MM.1S (cell line): ENCODE data around the gene ZNF609.

Experiments used
- DNase-seq: peaks from one replicate; pipeline ENCODE4 v3.0.0-alpha.2; 2015
- H2AFZ ChIP-seq: fragments of 300-600 bp; sonication (generic); 2 replicates; pipeline ENCODE4 v1.6.0; 2016; ENCODE audit warnings: antibody characterized with exemption, low read length
- H3F3A ChIP-seq: fragments of 300-600 bp; sonication (generic); 2 replicates; pipeline ENCODE4 v1.6.1; 2016; ENCODE audit warnings: mild to moderate bottlenecking, antibody characterized with exemption, low read length, moderate library complexity, mixed read lengths; ENCODE audit not compliant: insufficient read depth
- H3K27ac ChIP-seq: fragments of 300-600 bp; sonication (generic); 2 replicates; pipeline ENCODE4 v1.5.1; 2016; ENCODE audit warnings: mild to moderate bottlenecking, low read length
- H3K27me3 ChIP-seq: fragments of 300-600 bp; sonication (generic); replicated peaks from 2 replicates; pipeline ENCODE4 v1.6.0; 2016; ENCODE audit warnings: low read length; ENCODE audit not compliant: insufficient read depth
- H3K36me3 ChIP-seq: fragments of 300-600 bp; sonication (generic); replicated peaks from 2 replicates; pipeline ENCODE4 v1.6.1; 2016; ENCODE audit warnings: mild to moderate bottlenecking, low read length, mixed read lengths; ENCODE audit not compliant: insufficient read depth
- H3K4me1 ChIP-seq: fragments of 300-600 bp; sonication (generic); 2 replicates; pipeline ENCODE4 v1.6.1; 2016; ENCODE audit warnings: low read length, mixed read lengths
- H3K4me2 ChIP-seq: fragments of 300-600 bp; sonication (generic); 2 replicates; pipeline ENCODE4 v1.6.0; 2016; ENCODE audit warnings: low read depth, low read length
- H3K4me3 ChIP-seq: fragments of 300-600 bp; sonication (generic); 2 replicates; pipeline ENCODE4 v1.5.1; 2016; ENCODE audit warnings: low read length, mixed read lengths
- H3K79me2 ChIP-seq: fragments of 300-600 bp; sonication (generic); 2 replicates; pipeline ENCODE4 v1.6.1; 2016; ENCODE audit warnings: mixed run types, low read length, mixed read lengths
- H3K9ac ChIP-seq: fragments of 300-600 bp; sonication (generic); 2 replicates; pipeline ENCODE4 v1.6.1; 2016; ENCODE audit warnings: low read length, mixed read lengths
- H3K9me2 ChIP-seq: fragments of 300-600 bp; sonication (generic); replicated peaks from 2 replicates; pipeline ENCODE4 v1.6.1; 2016; ENCODE audit warnings: mild to moderate bottlenecking, low read length, mixed read lengths; ENCODE audit not compliant: insufficient read depth
- H3K9me3 ChIP-seq: fragments of 300-600 bp; sonication (generic); replicated peaks from 2 replicates; pipeline ENCODE4 v1.6.1; 2016; ENCODE audit warnings: mild to moderate bottlenecking, low read length, mixed read lengths; ENCODE audit not compliant: insufficient read depth
- H4K20me1 ChIP-seq: fragments of 300-600 bp; sonication (generic); 2 replicates; pipeline ENCODE4 v1.6.1; 2016; ENCODE audit warnings: mild to moderate bottlenecking, low read length, moderate library complexity, mixed read lengths; ENCODE audit not compliant: insufficient read depth
- CTCF ChIP-seq: fragments of 300-600 bp; sonication (generic); IDR thresholded peaks from 2 replicates; pipeline ENCODE4 v1.5.1; 2016; ENCODE audit warnings: antibody characterized with exemption, low read length, mixed read lengths
- EZH2 ChIP-seq: fragments of 300-600 bp; sonication (generic); optimal IDR thresholded peaks from 2 replicates; pipeline ENCODE3; 2017; ENCODE audit warnings: low read depth, mild to moderate bottlenecking, antibody characterized with exemption, low read length, mixed read lengths
- EZH2phosphoT487 ChIP-seq: fragments of 300-600 bp; sonication (generic); IDR thresholded peaks from 2 replicates; pipeline ENCODE4 v1.6.1; 2018; ENCODE audit warnings: antibody characterized with exemption, low read length

The ZNF609 gene

GRCh38 chr15:64706011-64706911, 245.9 kb downstream of the ZNF609 start:
- Histone ChIP-seq H2AFZ (no peak overlapping the region), H3K27me3 (no peaks in the 10 kb centered on the region), H4K20me1 (no peaks in the 10 kb centered on the region), H3K4me2 (no peak overlapping the region), H3K9me3 (no peaks in the 10 kb centered on the region), H3K4me1 (peaks cover 15% of the 10 kb centered on the region), H3K27ac (no peak overlapping the region), H3F3A (peaks cover 4% of the 10 kb centered on the region; the same call in 1 of the 2 replicates), H3K4me3 (no peak overlapping the region), H3K9me2 (no peaks in the 10 kb centered on the region), H3K9ac (no peak overlapping the region), H3K36me3 (no peaks in the 10 kb centered on the region), H3K79me2 (peaks cover 17% of the 10 kb centered on the region)
- TF ChIP-seq EZH2phosphoT487 (no peak), CTCF (no peak), EZH2 (no peak)
- no peak for DNase-seq

- H3K79me2 ChIP-seq: no peaks in the 10 kb centered on the region
- H3K9me3 ChIP-seq: no peaks in the 10 kb centered on the region
- H3K27ac ChIP-seq: no peak overlapping the region
- H3K36me3 ChIP-seq: no peaks in the 10 kb centered on the region
- no peak overlapping the region for H2AFZ ChIP-seq
- TF ChIP-seq CTCF (no peak), EZH2phosphoT487 (no peak), EZH2 (no peak)
- no peaks in the 10 kb centered on the region for H3K4me1 ChIP-seq
- no peaks in the 10 kb centered on the region for H3K27me3 ChIP-seq
- H3F3A ChIP-seq: no peaks in the 10 kb centered on the region
- no peak overlapping the region for H3K4me2 ChIP-seq
- H3K4me3 ChIP-seq: no peak overlapping the region
- H4K20me1 ChIP-seq: no peaks in the 10 kb centered on the region
- no peak for DNase-seq
- no peak overlapping the region for H3K9ac ChIP-seq
- H3K9me2 ChIP-seq: no peaks in the 10 kb centered on the region
Observed at GRCh38 chr15:64710676-64711428, 250.5 kb downstream of the ZNF609 start.

- Histone ChIP-seq H3K9ac (no peak overlapping the region), H3K27ac (no peak overlapping the region), H3K36me3 (no peaks in the 10 kb centered on the region), H3K79me2 (no peaks in the 10 kb centered on the region), H3K4me3 (no peak overlapping the region), H3K27me3 (no peaks in the 10 kb centered on the region), H3F3A (no peaks in the 10 kb centered on the region), H3K9me2 (no peaks in the 10 kb centered on the region), H3K4me1 (no peaks in the 10 kb centered on the region), H3K9me3 (no peaks in the 10 kb centered on the region), H2AFZ (no peak overlapping the region), H3K4me2 (no peak overlapping the region), H4K20me1 (no peaks in the 10 kb centered on the region)
- DNase-seq: no peak
- TF ChIP-seq EZH2phosphoT487 (no peak), CTCF (no peak), EZH2 (no peak)
Observed at GRCh38 chr15:64712353-64712752, 252.0 kb downstream of the ZNF609 start.
